CD4-positive, alpha-beta T cell (primary cell): Measurements from ENCODE around the gene ZNF516. TPM values are rescaled to one million over a fixed set of nuclear protein-coding genes. Genes with fewer than 3 reads are reported as not detected.

Experiments
- ATAC-seq: fragments of 200-7000 bp; cut with Tn5 transposase; one replicate; pipeline ENCODE4 v1.10.0; 2022; ENCODE audit warnings: mild to moderate bottlenecking; ENCODE audit not compliant: poor library complexity
- CTCF ChIA-PET: fragments of 350-600 bp; sonication (Branson Sonifier 250); formaldehyde crosslinking; loops from one replicate; lab custom pipeline; 2021; ENCODE audit warnings: antibody characterized with exemption, inconsistent platforms; lab: Charles Lee
- POLR2A ChIA-PET: fragments of 350-600 bp; sonication (Branson Sonifier 250); formaldehyde crosslinking; loops from one replicate; lab custom pipeline; 2021; ENCODE audit warnings: antibody characterized with exemption, inconsistent platforms; lab: Charles Lee
- DNase-seq, 14 experiments: peaks; one replicate each; pipeline ENCODE4 v3.0.0-alpha.2; 2013 to 2020; ENCODE audit warnings: mixed read lengths in 2 of 14
- H3K27ac ChIP-seq, 2 donors: one replicate each; pipeline versions ENCODE4 v1.5.1 to v1.7.0; 2013; ENCODE audit warnings: low read length in 2 of 2, low read depth in 1 of 2, mild to moderate bottlenecking in 1 of 2
- H3K27me3 ChIP-seq, 2 experiments: 1 replicate in 1 of 2; 2 replicates in 1 of 2; pipeline versions ENCODE4 v1.6.1 to v1.7.0; 2013; ENCODE audit warnings: low read length in 2 of 2, control low read depth in 1 of 2, mild to moderate bottlenecking in 1 of 2, moderate library complexity in 1 of 2; ENCODE audit not compliant: insufficient read depth in 2 of 2, control insufficient read depth in 1 of 2
- H3K36me3 ChIP-seq: one replicate; pipeline ENCODE4 v1.6.1; 2013; ENCODE audit warnings: low read length, control low read depth; ENCODE audit not compliant: insufficient read depth
- H3K4me1 ChIP-seq: one replicate; pipeline ENCODE4 v1.6.1; 2013; ENCODE audit warnings: low read length, control low read depth; ENCODE audit not compliant: insufficient read depth
- H3K4me3 ChIP-seq: one replicate; pipeline ENCODE4 v1.5.1; 2013; ENCODE audit warnings: mild to moderate bottlenecking, low read length, moderate library complexity
- H3K9me3 ChIP-seq, 2 experiments: 1 replicate in 1 of 2; 2 replicates in 1 of 2; pipeline versions ENCODE4 v1.6.1 to v1.7.0; 2013; ENCODE audit warnings: low read length in 2 of 2, mild to moderate bottlenecking in 2 of 2, control low read depth in 1 of 2, moderate library complexity in 1 of 2; ENCODE audit not compliant: control insufficient read depth in 1 of 2, insufficient read depth in 1 of 2
- H3K27ac Mint-ChIP-seq: one replicate; pipeline ENCODE4 v1.8.0; 2020; ENCODE audit warnings: mixed read lengths
- H3K27me3 Mint-ChIP-seq: one replicate; pipeline ENCODE4 v1.8.0; 2021; ENCODE audit warnings: mixed read lengths
- H3K36me3 Mint-ChIP-seq: one replicate; pipeline ENCODE4 v1.8.0; 2021; ENCODE audit warnings: low read depth, mixed read lengths
- H3K4me1 Mint-ChIP-seq: one replicate; pipeline ENCODE4 v1.8.0; 2021; ENCODE audit warnings: low read depth, mixed read lengths
- H3K4me3 Mint-ChIP-seq: one replicate; pipeline ENCODE4 v1.8.0; 2020; ENCODE audit warnings: mild to moderate bottlenecking, mixed read lengths
- H3K9me3 Mint-ChIP-seq: one replicate; pipeline ENCODE4 v1.8.0; 2020; ENCODE audit warnings: mixed read lengths
- CTCF ChIP-seq: fragments of 200-600 bp; IDR thresholded peaks from one replicate; pipeline ENCODE4 v1.8.0; 2022; ENCODE audit warnings: antibody characterized with exemption, mild to moderate bottlenecking
- intact Hi-C, 2 experiments: fragments of 100-400 bp; cut with DNase I in 1 of 2; cut with micrococcal nuclease in 1 of 2; formaldehyde crosslinking; loops; one replicate each; pipeline versions ENCODE4 v1.15.1 to v1.9.0; 2023 to 2025; cut with DNase I, micrococcal nuclease
- total RNA-seq, 174 experiments: library from RNA in 2 of 174; stranded (reverse) in 2 of 174; gene quantifications; one replicate each; pipeline ENCODE4 v1.2.3 and lab custom pipeline; 2021 to 2026

The ZNF516 gene
- total RNA-seq, 2 experiments from 2014 or later: 22.4 to 29.3 TPM

DNA sequence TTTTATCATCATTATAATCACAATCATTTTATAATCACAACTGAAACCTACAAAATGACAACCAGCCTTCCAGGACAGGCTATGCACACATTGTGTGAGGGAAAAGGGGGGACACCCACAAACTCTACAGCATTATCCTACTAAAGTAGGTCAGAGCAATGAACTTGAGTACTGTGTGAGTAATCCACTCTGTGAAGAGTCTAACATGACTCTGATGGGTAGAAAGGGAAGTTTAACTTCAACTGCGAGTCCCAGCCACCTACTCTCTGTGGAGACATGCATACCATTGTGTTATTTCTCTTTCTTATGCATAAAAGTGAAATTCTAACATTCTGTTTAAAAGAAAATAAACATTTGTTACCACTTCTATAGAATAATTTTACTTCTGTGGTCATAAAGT is 177.9 kb downstream of the ZNF516 start:
- H3K4me1 ChIP-seq: no peaks in the 10 kb centered on the region
- H3K4me3 ChIP-seq: no peak overlapping the region
- no peak overlapping the region for H3K27ac ChIP-seq
- Mint-ChIP-seq H3K4me3 (no peak overlapping the region), H3K27ac (no peak overlapping the region), H3K27me3 (peaks cover 17% of the 10 kb centered on the region), H3K4me1 (no peaks in the 10 kb centered on the region), H3K9me3 (no peaks in the 10 kb centered on the region), H3K36me3 (no peaks in the 10 kb centered on the region)
- ChIA-PET CTCF (no interaction called here), POLR2A (no interaction called here)
- H3K27me3 ChIP-seq: no peaks in the 10 kb centered on the region
- intact Hi-C loops: no loop called here
- H3K36me3 ChIP-seq: no peaks in the 10 kb centered on the region
- ATAC-seq: no peak
- H3K9me3 ChIP-seq: no peaks in the 10 kb centered on the region
- TF ChIP-seq CTCF: no peak
- DNase-seq: no peak

DNA sequence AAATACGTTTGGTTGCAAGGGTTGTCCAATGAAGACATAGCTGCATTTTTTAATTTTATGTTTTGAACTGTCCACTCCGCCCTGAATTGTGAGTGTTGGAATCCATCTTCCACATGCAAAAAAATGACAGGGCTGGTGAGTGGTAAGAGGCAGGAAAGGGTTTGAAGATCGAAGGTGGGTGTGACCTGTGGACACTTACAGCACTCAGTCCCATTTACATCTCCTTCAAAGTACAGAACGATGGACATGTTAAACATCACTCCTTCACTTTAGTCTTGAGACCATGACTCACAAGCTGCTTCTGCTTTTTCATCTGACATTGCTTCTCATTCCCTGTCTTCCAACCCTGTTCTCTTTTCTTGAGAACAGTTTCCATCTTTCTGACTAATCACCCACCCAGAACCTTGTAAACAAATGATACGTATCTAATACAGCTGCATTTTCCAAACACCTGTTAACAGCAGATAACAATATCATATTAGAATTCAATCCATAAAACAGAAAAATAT is 179.3 kb downstream of the ZNF516 start:
- DNase-seq: no peak
- CTCF ChIA-PET: no interaction called here
- no peaks in the 10 kb centered on the region for H3K4me1 Mint-ChIP-seq

DNA sequence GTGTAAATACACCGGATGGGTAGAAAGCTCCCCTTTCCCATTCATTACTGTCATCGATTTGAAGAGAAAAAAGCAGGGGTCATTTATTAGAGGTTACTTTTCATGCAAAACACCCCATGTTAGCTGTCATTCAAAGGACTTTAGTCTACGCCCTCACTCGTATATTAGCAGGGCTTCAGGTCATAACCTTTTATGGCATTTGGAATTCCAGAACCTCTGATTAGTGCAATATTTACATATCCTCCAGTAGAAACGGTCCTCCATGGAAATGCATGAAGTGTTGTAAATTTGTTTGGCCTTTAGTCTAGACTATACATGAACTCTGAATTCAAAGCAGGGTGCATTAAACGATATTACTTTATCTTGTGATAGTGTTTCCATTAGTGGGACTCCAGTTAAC is 180.5 kb downstream of the ZNF516 start:
- intact Hi-C loops: no loop called here
- no peaks in the 10 kb centered on the region for H3K9me3 Mint-ChIP-seq
- ATAC-seq (no peak), DNase-seq (no peak)
- H3K27me3 Mint-ChIP-seq: peaks cover 9% of the 10 kb centered on the region
- ChIA-PET POLR2A (no interaction called here), CTCF (no interaction called here)
- Histone ChIP-seq H3K4me1 (no peaks in the 10 kb centered on the region), H3K27me3 (no peaks in the 10 kb centered on the region), H3K27ac (no peak overlapping the region), H3K9me3 (no peaks in the 10 kb centered on the region), H3K4me3 (no peak overlapping the region), H3K36me3 (no peaks in the 10 kb centered on the region)
- TF ChIP-seq CTCF: no peak
- no peaks in the 10 kb centered on the region for H3K36me3 Mint-ChIP-seq
- no peak overlapping the region for H3K4me3 Mint-ChIP-seq
- no peaks in the 10 kb centered on the region for H3K4me1 Mint-ChIP-seq
- H3K27ac Mint-ChIP-seq: no peak overlapping the region

More for the DNA sequence above, 179.3 kb downstream of the ZNF516 start:
- Histone ChIP-seq H3K4me1 (no peaks in the 10 kb centered on the region), H3K4me3 (no peak overlapping the region), H3K27ac (no peak overlapping the region), H3K27me3 (no peaks in the 10 kb centered on the region), H3K36me3 (no peaks in the 10 kb centered on the region), H3K9me3 (no peaks in the 10 kb centered on the region)
- H3K4me3 Mint-ChIP-seq: no peak overlapping the region
- no peak for TF ChIP-seq CTCF
- H3K27ac Mint-ChIP-seq: no peak overlapping the region
- POLR2A ChIA-PET: no interaction called here
- intact Hi-C loops: no loop called here
- no peak for ATAC-seq
- no peaks in the 10 kb centered on the region for H3K36me3 Mint-ChIP-seq
- H3K27me3 Mint-ChIP-seq: peaks cover 9% of the 10 kb centered on the region
- no peaks in the 10 kb centered on the region for H3K9me3 Mint-ChIP-seq
